Measurements from ENCODE around the gene RIMOC1.
A peak's percentile ranks its signal among the peaks of the same experiment; 100 is the strongest.

The RIMOC1 gene, protein sequence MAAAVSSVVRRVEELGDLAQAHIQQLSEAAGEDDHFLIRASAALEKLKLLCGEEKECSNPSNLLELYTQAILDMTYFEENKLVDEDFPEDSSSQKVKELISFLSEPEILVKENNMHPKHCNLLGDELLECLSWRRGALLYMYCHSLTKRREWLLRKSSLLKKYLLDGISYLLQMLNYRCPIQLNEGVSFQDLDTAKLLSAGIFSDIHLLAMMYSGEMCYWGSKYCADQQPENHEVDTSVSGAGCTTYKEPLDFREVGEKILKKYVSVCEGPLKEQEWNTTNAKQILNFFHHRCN
- total RNA-seq: 16.9 to 41.7 reads per million in 2 donors

DNA sequence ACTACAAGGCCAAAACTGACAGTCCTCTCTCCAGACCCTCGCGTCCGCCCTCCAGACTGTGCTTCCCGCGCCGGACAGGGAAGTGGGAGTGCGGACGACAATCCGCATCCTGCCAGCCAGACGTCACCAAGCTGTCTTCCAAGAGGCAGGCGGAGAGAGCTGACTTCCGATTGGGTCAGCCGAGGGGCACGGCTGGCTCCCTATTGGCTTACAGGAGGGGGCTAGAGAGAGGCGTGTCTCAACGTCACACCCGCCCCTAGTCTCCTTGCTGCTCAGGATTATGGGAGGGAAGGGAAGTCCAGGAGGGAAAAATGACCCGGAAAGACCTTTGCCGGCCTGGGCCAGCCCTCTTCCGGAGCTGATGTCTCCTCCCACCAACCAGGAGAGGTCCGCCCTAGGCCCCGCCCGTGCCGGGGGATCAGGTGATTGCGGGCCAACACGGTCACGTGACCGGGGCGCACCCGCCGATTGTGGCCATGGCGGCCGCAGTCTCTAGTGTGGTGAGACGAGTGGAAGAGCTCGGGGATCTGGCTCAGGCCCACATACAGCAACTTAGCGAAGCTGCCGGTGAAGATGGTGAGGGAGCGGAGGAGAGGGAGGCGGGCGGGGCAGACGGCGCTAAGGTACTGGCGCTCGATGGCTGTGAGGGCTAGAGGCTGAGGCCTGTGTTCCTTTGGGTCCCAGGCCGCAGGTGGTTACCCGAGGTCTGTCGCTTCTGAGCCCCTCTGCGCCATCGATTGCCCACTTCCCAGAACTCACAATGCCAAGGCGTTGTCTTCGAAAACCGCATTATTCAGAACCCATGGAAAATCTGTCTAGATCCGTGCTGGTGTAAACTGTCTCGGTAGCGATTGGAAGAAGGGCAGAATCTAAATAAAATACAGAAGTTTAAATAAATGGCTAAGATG lies at the start of gene RIMOC1:
Gene RIMOC1, plus strand, starts transcription at position 453 of the 908 bp plus-strand sequence. Its CDS starts 24 bp downstream, at position 477.
- DNase-seq: peak; percentile 94

DNA sequence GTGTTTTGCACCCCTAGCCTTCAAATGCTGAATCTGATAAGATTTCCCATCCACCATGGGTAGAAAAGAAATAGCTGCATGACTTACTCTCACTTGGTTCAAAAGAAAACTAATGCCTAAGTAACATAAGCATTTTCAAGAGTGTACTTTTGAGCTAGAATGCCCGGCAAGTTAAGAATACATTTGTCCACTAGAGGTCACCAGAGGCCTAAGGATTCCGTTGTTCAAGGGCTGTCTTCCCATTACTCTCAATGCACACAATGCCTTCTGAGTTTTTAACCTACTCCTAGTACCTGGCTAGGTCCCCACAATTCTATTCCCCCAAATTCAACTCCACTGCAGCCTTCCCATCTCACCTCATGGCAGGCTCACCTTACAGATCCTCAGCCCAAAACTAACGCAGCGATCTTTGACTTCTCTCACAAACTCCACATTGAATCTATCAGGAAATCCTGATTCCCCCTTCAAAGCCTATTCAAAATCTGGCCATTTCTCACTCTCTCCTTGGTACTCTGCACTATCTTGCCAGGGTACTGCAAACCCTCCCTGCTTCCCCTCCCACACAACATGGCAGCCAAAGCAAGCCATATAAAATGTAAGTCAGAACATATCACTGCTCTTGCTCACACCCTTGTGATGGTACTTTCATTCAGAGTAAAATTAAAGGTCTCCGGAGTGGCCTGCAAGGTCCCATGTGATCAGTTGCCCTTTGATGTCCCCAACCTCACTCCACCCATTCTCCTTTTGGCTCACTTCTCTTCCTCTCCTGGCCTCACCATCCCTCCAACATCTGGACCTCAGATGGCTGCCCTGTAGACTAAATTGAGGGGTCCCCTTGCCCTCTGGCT lies 47.3 kb upstream of the RIMOC1 start:
- peak; percentile 31 for DNase-seq

DNA sequence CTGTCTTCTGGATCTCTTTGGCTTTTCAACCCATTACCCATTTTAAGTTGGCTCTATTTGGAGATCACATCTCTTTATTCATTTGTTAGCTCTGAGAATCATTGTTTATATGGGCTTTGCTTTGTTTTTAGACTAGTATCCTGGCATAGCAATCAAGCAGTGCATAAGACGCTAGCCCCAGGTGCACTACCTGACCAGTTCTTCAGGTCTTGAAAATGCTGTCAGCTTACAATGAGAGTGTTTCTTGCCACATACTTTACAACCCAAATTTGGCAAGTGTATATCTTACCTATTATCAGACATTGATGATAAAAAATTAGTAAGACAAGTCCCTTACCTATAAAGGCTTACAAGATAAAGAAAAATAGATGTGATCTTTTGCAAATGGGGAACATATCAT lies 46.2 kb upstream of the RIMOC1 start:
- no peak for DNase-seq

DNA sequence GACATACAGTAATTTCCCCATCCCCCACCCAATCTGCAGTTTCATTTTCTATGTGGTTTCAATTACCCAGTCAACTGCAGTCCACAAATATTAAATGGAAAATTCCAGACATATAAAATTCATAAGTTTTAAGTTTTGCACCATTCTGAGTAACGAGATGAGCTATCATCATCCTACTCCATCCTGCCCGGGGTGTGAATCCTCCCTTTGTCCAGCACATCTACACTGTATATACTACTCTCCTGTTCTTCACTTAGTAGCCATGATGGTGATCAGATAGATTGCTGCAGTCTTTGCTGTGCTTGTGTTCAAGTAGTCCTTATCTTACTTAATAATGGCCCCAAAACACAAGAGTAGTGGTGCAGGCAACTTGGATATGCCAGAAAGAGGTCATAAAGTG lies 45.3 kb upstream of the RIMOC1 start:
- no peak for DNase-seq

DNA sequence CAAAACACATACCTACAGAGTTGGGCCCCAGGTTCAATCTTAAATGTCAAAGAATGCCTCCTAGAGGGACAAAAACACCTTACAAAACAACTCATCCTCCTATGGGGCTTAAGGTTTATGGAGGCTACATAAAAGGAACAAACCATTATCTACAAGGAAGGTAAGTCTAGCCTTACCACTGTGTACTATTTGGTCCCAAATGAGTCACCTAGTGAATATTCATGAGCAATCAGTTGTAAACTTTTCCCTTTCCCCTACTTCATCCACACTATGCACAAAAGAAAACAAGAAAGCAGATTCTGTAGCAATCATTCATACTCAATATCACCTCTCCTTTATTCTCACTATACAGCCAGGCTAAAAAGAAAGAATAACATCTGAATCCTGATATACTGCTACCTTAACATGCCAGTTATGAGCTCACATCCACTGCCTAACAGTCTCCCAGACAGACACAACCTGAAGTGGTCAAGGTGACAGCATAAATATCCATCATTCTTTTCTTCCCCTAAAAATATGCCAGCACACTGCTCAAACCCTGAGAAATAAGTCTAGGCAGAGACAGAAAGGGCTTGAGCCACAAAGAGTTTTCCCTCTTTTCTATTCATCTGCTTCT lies 40.2 kb upstream of the RIMOC1 start:
- DNase-seq: no peak

DNA sequence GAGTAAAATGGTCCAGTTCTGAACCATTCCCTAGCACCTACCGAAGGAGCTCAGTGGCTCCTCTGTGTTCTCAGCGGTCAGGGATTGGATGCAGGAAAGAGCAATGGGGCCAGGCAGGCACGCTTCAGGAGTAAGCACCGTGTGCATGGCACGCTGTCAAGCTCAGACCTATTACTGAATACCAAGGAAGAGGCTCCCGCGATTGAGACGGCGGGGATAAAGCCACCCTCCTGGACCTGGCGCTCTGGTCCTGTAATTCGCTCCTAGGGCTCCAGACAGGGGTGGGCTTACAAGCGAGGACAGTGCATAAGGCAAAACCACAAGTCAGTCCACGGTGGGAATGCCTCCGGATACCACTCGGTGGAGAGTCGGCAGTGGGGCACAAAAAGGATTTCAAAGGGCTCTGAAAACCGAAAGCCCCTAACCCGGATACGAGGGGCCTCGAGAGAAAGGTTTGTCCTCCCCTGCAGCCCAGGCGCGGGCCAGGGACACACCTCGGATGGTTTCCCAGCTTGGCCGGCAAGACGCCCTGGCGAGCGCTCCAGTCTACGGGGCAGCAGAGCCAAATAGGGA lies 34.9 kb upstream of the RIMOC1 start:
- DNase-seq: peak; percentile 8

DNA sequence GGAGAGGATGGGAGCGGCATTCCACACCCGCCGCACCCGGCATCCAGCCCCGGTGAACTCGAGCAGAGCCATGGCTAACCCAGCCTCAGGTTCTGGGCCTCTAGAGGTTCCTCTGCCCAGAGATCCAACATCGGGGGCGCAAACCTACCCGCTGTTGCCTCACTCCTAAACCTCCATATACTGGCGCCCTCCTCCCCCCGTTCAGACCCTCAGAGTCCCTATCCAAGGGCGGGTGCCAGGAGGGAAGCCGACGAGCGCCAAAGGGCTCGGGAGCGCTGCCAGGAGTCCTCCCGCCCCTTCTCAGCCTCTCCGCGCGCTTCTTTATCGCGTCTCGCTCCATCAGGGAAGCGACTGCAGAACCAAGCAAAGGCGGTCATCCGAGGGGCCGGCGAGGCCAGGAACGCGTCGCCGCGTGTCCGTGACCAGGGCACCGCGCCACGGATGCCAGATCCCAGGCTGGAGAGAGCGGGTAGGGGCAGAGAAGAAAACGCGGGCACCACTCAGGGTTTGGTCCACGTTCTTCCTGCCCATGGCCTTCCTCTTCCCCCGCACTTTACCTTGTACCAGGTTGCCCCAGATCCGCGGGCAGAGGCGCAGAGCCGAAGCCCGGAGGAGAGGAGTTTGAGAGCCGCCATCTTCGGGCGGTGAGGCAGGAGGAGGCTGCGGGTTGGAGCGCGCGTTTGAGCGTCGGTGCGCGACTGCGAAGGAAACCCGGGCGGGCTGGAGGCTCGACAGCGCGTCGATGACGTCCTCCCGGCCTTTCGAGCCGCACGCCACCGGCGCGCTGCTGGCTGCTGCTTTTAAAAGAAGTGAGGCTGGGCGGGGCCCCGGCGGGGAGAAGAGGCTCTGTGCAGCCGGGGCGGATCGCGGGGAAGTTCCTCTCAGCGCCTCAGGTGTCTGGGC lies 34.2 kb upstream of the RIMOC1 start, which contains the start of gene OXCT1:
Gene OXCT1, minus strand, starts transcription at position 702 of the 903 bp plus-strand sequence. Its CDS starts 67 bp downstream, at position 635.
- DNase-seq: peak; percentile 92

DNA sequence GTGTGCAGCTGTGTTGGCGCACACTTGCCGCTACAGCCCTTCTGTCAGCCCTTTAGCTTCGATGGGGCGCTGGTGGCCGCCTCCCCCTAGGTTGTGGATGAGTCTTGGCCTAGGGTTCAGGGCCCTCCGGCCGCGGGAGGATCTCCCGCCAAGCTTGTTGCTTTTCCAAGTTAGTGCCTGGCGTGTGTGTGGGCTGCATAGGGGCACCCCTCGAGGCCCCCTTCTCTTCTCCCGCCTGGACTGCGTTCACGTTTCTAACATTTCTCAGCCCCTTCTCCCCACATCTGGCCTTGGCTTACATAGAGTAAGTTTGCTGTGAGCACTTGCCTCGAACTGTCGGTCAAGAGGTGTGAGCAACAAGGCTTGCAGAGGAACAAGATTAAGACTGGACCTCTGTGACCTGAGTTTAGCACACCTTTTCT lies 33.5 kb upstream of the RIMOC1 start:
- no peak for DNase-seq

DNA sequence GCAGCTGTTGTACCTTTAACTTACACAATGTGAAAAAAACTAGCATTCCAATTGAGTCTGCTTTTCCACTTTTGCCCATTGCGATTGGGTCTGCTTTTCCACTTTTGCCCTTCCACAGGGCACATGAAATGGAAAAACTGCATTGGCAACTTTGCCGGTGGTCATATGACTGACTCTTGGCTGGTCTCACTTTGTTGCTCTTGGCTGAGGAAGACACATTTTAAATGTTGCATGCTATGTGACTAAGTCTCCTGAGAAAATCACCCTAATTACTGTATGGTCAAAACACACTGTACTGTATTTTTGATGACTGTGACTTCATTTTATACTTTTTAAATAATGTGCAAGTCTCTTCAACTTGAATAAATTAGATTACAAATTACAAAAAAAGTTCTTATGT lies 32.3 kb upstream of the RIMOC1 start:
- no peak for DNase-seq

DNA sequence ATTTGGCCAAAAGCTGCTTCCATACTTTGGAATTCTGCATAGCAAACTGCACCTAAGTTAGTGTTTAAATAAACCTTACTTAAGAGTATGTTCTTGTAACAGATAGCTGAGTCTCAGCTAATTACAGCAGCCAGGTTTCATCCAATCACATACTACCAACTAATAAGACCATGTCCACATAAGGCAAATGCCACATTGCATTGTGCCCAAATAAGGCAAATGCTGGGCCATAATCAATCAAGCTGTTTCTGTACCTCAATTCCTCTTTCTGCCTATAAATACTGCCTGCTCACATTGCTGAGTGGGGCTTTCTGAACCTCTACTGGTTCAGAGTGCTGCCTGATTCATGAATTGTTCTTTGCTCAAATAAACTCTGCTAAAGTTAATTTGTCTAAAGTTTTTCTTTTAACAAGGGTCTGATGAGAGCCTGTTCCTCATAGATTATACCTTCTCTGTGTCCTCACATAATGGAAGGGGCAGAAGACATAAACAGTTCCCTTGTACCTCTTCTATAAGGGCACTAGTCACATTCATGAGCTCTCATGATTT lies 29.6 kb upstream of the RIMOC1 start:
- no peak for DNase-seq

DNA sequence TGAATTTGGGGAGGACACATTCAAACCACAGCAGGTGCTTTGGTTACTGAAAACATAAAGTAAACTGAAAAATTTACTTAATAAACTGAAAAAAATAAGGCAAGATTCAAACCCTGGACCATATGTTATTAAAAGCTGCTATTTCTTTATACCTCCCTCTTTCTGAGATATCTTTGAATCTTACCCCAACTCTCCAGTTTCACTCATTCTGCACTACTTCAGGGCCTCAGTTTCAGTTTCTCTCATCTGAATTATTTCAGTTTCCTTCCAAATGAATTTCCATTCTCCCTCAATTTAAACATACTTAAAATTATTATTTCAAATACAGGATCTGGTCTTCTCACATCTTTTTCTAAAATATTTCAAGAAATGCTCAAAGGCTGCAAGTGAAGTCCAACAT lies 29.0 kb upstream of the RIMOC1 start:
- no peak for DNase-seq

DNA sequence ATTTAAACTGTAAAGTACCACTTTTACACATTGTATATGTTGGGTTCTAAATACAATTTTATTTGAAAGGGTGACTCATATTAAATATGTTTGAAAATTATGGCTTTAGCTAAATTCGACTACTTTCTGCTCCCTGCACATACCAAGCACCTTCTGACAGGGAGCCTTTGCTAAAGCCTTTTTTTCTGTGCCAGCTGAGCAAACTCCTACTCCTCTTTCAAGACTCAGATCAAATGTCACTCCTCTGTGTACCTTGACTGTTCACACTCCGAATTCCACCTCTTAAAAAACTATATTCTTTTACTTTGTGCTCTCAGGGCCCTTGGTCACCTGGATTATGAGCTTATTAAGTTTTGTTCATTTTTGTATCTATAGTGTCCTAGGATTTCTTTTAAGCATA lies 27.5 kb upstream of the RIMOC1 start:
- DNase-seq: no peak

DNA sequence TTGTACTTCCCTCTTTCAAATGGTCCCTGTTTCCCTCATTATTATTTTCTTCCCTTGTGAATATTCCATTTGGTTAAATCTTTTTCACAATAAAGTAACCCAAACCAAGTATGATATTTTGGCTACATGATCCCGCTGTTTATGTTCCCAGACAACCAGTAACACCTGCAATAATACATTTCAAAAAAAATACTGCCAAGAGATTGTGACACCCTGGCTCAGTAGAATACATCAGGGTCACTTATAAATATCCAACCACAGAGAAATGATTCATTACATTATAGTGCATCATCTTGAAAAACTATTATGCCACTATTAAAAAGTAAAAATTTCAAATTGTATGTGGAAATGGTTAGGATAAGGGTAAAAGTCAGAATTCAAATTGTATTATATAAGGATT lies 26.7 kb upstream of the RIMOC1 start:
- no peak for DNase-seq

DNA sequence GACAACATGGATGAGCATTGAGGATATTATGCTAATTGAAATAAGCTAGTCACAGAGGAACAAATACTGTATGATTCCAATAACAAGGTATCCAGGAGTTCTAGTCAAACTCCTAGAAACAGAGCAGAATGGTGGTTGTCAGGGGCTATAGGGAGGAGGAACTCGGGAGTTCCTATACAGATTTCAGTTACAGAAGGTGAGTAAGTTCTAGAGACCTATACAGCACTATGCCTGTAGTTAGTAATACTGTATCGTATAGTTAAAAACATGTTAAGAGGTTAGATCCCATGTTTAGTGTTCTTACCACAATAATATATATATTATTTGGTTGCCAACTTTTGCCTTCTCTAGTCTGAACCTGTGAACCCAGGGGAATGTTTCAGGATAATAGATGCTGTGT lies 26.0 kb upstream of the RIMOC1 start:
- no peak for DNase-seq

DNA sequence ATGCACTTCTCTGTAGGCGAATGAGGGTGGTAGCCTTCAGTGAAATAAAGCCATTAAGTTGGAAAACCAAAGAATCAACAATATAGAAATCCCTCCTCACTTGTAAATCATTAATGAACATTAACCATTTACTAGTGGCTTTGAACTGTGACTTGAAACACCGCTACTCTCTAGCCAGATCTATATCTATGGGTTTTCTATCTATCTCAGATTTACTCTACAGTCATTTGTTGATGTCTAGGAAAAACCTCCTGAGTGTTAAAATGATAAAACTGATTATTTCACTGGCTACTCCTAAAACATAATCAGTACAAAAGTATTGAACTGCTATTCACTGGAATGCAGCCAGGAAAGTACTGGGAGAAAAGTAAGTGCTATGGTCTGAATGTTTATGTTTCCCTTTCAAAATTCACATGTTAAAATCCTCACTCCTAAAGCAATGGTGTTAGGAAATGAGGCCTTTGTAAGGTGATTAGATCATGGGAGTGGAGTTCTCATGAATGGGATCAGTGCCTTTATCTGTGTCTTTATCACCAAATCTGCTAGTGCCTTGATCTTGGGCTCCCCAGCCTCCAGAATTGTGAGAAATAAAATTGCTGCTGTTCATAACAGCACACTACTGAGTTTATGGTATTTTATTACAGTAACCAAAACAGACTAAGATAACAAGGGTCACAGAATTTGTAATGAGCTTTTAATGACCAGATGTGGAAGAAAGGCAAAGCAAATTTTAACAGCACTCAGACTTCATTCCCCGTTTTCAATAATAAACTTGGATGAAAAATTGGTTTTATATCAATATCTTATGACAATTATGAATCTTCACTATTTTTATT lies 25.3 kb upstream of the RIMOC1 start:
- no peak for DNase-seq

DNA sequence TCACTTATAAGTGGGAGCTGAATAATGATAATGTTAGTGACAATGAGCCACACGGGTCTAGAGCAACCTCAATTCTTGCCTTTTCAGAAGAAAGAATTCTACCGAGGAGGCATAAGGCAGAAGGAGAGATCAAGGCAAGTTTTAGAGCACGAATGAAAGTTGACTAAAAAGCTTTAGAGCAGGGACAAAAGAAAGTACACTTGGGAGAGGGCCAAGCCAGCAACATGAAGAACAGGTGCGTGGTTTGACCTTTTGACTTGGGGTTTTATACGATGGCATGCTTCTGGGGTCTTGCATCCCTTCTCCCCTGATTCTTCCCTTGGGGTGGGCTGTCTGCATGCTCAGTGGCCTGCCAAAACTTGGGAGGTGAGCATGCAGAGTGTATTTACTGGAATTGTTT lies 21.4 kb upstream of the RIMOC1 start:
- no peak for DNase-seq

DNA sequence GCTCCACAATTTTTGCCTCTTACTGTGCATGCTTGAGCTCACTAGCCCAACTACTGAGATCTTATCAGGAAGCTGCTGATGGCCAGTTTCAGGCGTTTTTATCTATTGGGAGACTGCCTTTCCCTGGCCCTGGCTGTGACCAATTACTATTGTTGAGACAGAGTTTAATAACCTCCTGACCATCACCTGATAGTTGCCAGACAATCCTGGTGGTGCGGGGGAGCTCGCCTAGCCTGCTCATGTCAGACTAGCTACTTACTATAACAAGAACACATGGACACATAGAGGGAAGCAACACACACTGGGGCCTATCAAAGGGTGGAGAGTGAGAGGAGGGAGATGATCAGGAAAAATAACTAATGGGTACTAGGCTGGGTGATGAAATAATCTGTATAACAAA lies 20.9 kb upstream of the RIMOC1 start:
- no peak for DNase-seq

DNA sequence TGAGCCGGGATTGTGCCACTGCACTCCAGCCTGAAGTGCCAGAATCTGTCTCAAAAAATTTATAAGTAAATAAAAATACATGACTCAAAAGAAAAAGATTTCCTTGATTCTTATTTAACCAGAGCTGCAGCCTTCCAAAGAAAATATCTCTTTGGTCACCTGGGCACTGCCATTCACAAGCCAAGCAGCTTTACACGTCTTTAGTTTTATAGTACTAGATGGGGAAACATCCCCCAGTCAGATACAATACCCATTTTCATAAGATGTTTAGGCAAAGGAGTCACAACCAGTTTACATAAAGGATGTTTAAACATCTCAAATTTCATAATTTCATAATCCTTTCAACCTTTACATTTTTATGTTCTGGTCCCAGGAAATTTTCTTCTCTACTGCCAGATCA lies 20.2 kb upstream of the RIMOC1 start:
- DNase-seq: no peak

DNA sequence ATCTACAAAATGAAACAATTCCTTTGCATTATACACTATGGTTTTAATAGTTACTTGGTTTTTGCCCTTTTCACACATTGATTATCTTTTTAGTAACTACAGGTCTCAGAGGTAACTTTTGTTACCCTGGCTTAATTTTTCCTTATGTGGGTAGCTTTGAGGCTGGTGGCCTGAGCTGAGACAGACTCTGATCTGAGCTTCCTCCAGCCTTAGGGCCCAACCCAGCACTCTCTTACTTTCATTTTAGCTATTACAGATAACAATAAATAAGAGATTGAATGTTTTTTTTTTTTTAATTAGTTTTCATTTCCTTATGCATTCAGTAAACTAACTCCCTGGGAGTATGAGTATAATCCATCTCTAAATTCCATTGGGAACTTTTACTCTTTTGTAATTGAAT lies 18.9 kb upstream of the RIMOC1 start:
- DNase-seq: no peak

Data from T-helper 9 cell (primary cell).